HepG2 (cell line): ENCODE results near the gene EGFL8. TPM values are rescaled to one million over a fixed set of nuclear protein-coding genes. Genes with fewer than 3 reads are reported as not detected.

Source experiments
- AGO1 ChIP-seq: fragments of 200-400 bp; formaldehyde crosslinking; IDR thresholded peaks from 2 replicates; pipeline ENCODE4 v1.6.1; 2017; ENCODE audit warnings: mild to moderate bottlenecking, low read depth, low read length, moderate library complexity; ENCODE audit not compliant: poor library complexity, severe bottlenecking
- ARHGAP35 ChIP-seq: sonication (generic); formaldehyde crosslinking; IDR thresholded peaks from 2 replicates; pipeline ENCODE4 v1.9.0; 2022; ENCODE audit warnings: mild to moderate bottlenecking, inconsistent platforms, moderate library complexity, missing genetic modification reagents, borderline replicate concordance
- ARID3A ChIP-seq: IDR thresholded peaks from 2 replicates; pipeline ENCODE4 v1.6.1; 2012; ENCODE audit warnings: low read depth, low read length, improper control_type of control experiment
- ATF7 ChIP-seq, 2 experiments: fragments of 450-650 bp in 1 of 2; sonication (generic) in 1 of 2; formaldehyde crosslinking in 1 of 2; IDR thresholded peaks; 2 replicates each; pipeline versions ENCODE4 v1.4.0 to v1.6.1; 2016 to 2020; ENCODE audit warnings: antibody characterized with exemption in 1 of 2, mild to moderate bottlenecking in 1 of 2, missing genetic modification reagents in 1 of 2
- ELF4 ChIP-seq: sonication (generic); formaldehyde crosslinking; IDR thresholded peaks from 2 replicates; pipeline ENCODE4 v1.5.0; 2020; ENCODE audit warnings: missing genetic modification reagents, mild to moderate bottlenecking, moderate library complexity, borderline replicate concordance
- FOXA1 ChIP-seq, 2 experiments: fragments of 450-650 bp in 1 of 2; sonication (generic) in 1 of 2; formaldehyde crosslinking in 1 of 2; IDR thresholded peaks; 2 replicates each; pipeline versions ENCODE4 v1.4.0 to v1.6.1; 2016 to 2020; ENCODE audit warnings: missing genetic modification reagents in 1 of 2
- FOXC1 ChIP-seq: sonication (generic); formaldehyde crosslinking; IDR thresholded peaks from 2 replicates; pipeline ENCODE4 v1.8.0; 2022; ENCODE audit warnings: mild to moderate bottlenecking, missing genetic modification reagents, borderline replicate concordance
- HOMEZ ChIP-seq: IDR thresholded peaks from 2 replicates; pipeline ENCODE4 v1.6.1; 2016; ENCODE audit warnings: low read depth
- IKZF5 ChIP-seq: IDR thresholded peaks from 2 replicates; pipeline ENCODE4 v1.6.1; 2018; ENCODE audit warnings: missing genetic modification reagents, mild to moderate bottlenecking, missing compliant biosample characterization
- KDM5A ChIP-seq: fragments of 200-600 bp; sonication (generic); IDR thresholded peaks from 2 replicates; pipeline ENCODE4 v1.7.0; 2018; ENCODE audit warnings: antibody characterized with exemption, mild to moderate bottlenecking, low read length, borderline replicate concordance
- KMT2B ChIP-seq: IDR thresholded peaks from 2 replicates; pipeline ENCODE4 v1.6.1; 2016; ENCODE audit warnings: missing genetic modification reagents, missing compliant biosample characterization
- PHF8 ChIP-seq: sonication (generic); formaldehyde crosslinking; IDR thresholded peaks from 2 replicates; pipeline ENCODE4 v1.5.0; 2020; ENCODE audit warnings: missing genetic modification reagents
- RARG ChIP-seq: sonication (generic); formaldehyde crosslinking; IDR thresholded peaks from 2 replicates; pipeline ENCODE4 v1.4.0; 2020; ENCODE audit warnings: low read depth, mild to moderate bottlenecking, missing genetic modification reagents
- REPIN1 ChIP-seq: sonication (generic); formaldehyde crosslinking; IDR thresholded peaks from 2 replicates; pipeline ENCODE4 v1.8.0; 2022; ENCODE audit warnings: missing genetic modification reagents, low read depth, mild to moderate bottlenecking, borderline replicate concordance
- RXRB ChIP-seq: IDR thresholded peaks from 2 replicates; pipeline ENCODE4 v1.6.1; 2016; ENCODE audit warnings: borderline replicate concordance, missing genetic modification reagents, missing compliant biosample characterization
- ZFY ChIP-seq: sonication (generic); formaldehyde crosslinking; IDR thresholded peaks from 2 replicates; pipeline ENCODE4 v1.4.0; 2020; ENCODE audit warnings: missing genetic modification reagents
- ZNF687 ChIP-seq: sonication (generic); formaldehyde crosslinking; IDR thresholded peaks from 2 replicates; pipeline ENCODE4 v1.5.1; 2020; ENCODE audit warnings: mild to moderate bottlenecking, missing genetic modification reagents, moderate library complexity
- ZNF891 ChIP-seq: sonication (generic); formaldehyde crosslinking; IDR thresholded peaks from 2 replicates; pipeline ENCODE4 v1.5.0; 2020; ENCODE audit warnings: mild to moderate bottlenecking, missing genetic modification reagents
- polyA plus RNA-seq, 8 experiments: library from polyadenylated mRNA; depleted of rRNA in 3 of 8; stranded (reverse) in 7 of 8; unstranded in 1 of 8; fragments of >200 nt; fragmentation: Illumina TruSeq in 4 of 8; extraction: Trizol in 4 of 8; gene quantifications; 2 replicates each; pipeline versions ENCODE4 v1.2.1 to v1.2.3, GENCODE V29; 2011 to 2016; ENCODE audit warnings: low read depth in 4 of 8, missing spikeins in 1 of 8, mixed read lengths in 1 of 8; ENCODE audit not compliant: insufficient read depth in 1 of 8
- total RNA-seq, 5 experiments: library from RNA; depleted of rRNA; stranded (reverse); fragments of >200 nt; fragmentation: Illumina TruSeq; extraction: Trizol; gene quantifications; 2 replicates each; pipeline ENCODE4 v1.2.3, GENCODE V29; 2016; ENCODE audit warnings: low read depth in 1 of 5

Gene EGFL8
- total and polyA plus RNA-seq, 2 of the 13 experiments (the other 11 are each of a cell fraction or from before 2014, with no cell fraction given), result 10.0 to 11.5 TPM

- TF ChIP-seq ZNF687, result peak; percentile 51
- TF ChIP-seq ZNF891, result peak; percentile 55; the same call in 1 of the 2 replicates
- no peak for TF ChIP-seq FOXA1 (IDR thresholded peaks at IDR 0.05)
- TF ChIP-seq FOXA1 (CRISPR knock-in tag; IDR thresholded peaks at IDR 0.05), result 0 out of 2 replicates have a peak, but pooled peaks have one; percentile 10
- 0 out of 2 replicates have a peak, but pooled peaks have one; percentile 33 for TF ChIP-seq PHF8
- 0 out of 2 replicates have a peak, but pooled peaks have one; percentile 51 for TF ChIP-seq ARHGAP35 (CRISPR knock-in tag)
- no peak for TF ChIP-seq FOXC1 (CRISPR knock-in tag)
- peak; percentile 74 for TF ChIP-seq ZFY (CRISPR knock-in tag)
- TF ChIP-seq IKZF5 (CRISPR knock-in tag), result 0 out of 2 replicates have a peak, but pooled peaks have one; percentile 36
- peak; percentile 68 for TF ChIP-seq HOMEZ (CRISPR knock-in tag)
- TF ChIP-seq ELF4 (CRISPR knock-in tag), result 0 out of 2 replicates have a peak, but pooled peaks have one; percentile 38
- TF ChIP-seq RXRB (CRISPR knock-in tag), result no peak
- TF ChIP-seq KMT2B, result peak; percentile 48; the same call in 1 of the 2 replicates
- no peak for TF ChIP-seq AGO1
- peak; percentile 31; the same call in 1 of the 2 replicates for TF ChIP-seq REPIN1 (CRISPR knock-in tag)
- TF ChIP-seq ARID3A, result no peak; the same call in 1 of the 2 replicates
- peak; percentile 75; the same call in 1 of the 2 replicates for TF ChIP-seq KDM5A
- TF ChIP-seq ATF7 (IDR thresholded peaks at IDR 0.05), result no peak
- 0 out of 2 replicates have a peak, but pooled peaks have one; percentile 18 for TF ChIP-seq ATF7 (CRISPR knock-in tag; IDR thresholded peaks at IDR 0.05)
- TF ChIP-seq RARG (CRISPR knock-in tag), result no peak
These were observed 25.9 kb downstream of the EGFL8 start, which contains the start of gene PBX2 (continued) for GRCh38 chr6:32190054-32190851.
